Activated T-helper 17 cell treated with anti-CD3 and anti-CD28 coated beads, Interleukin-2, amount 50 U/mL, for 72 hours (primary cell): Measurements from ENCODE around the gene CTU1. TPM values are rescaled to one million over a fixed set of nuclear protein-coding genes. Genes with fewer than 3 reads are reported as not detected.

Source experiments
- ATAC-seq: fragments of 150-1000 bp; cut with Tn5 transposase; replicated peaks from 2 replicates; pipeline ENCODE4 v1.10.0; 2021; ENCODE audit warnings: mild to moderate bottlenecking, moderate library complexity
- H3K27ac Mint-ChIP-seq: one replicate; pipeline ENCODE4 v1.8.0; 2022; ENCODE audit warnings: mixed read lengths
- H3K27me3 Mint-ChIP-seq: one replicate; pipeline ENCODE4 v1.8.0; 2022; ENCODE audit warnings: mixed read lengths
- H3K36me3 Mint-ChIP-seq: one replicate; pipeline ENCODE4 v1.8.0; 2022; ENCODE audit warnings: low read depth, mild to moderate bottlenecking, mixed read lengths
- H3K4me1 Mint-ChIP-seq: one replicate; pipeline ENCODE4 v1.8.0; 2022; ENCODE audit warnings: mixed read lengths
- H3K4me3 Mint-ChIP-seq: one replicate; pipeline ENCODE4 v1.8.0; 2022; ENCODE audit warnings: mild to moderate bottlenecking, mixed read lengths
- H3K9me3 Mint-ChIP-seq: one replicate; pipeline ENCODE4 v1.8.0; 2022; ENCODE audit warnings: mixed read lengths
- total RNA-seq, 2 donors: library from RNA; stranded (reverse); gene quantifications; one replicate each; pipeline ENCODE4 v1.2.3, GENCODE V29; 2022

CTU1 gene
- total RNA-seq, 2 donors from 2014 or later = 7.0 to 9.7 TPM

DNA sequence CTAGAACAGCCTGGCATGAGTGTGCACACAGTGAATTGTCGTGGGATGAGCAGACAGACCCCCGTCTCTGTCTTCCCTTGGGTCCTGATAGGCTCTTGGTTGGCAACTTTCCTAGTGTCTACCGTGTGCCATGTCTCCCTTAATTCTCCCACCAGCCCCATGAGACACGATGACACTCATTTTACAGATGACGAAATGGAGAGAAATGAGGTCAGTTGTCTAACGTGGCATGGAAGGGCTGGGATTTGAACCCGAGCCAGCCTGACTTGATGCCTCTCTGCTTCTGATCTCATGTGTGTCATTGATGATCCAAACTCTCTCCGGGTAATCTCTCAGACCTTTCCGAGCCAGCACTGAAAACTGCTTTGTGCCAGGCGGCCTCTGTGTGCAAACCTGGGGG, 17.1 kb downstream of the CTU1 start:
- Mint-ChIP-seq H3K4me3 (no peak overlapping the region), H3K27me3 (no peaks in the 10 kb centered on the region), H3K27ac (no peak overlapping the region), H3K36me3 (peaks cover 13% of the 10 kb centered on the region), H3K4me1 (peaks cover 10% of the 10 kb centered on the region), H3K9me3 (no peaks in the 10 kb centered on the region)
- no peak for ATAC-seq

DNA sequence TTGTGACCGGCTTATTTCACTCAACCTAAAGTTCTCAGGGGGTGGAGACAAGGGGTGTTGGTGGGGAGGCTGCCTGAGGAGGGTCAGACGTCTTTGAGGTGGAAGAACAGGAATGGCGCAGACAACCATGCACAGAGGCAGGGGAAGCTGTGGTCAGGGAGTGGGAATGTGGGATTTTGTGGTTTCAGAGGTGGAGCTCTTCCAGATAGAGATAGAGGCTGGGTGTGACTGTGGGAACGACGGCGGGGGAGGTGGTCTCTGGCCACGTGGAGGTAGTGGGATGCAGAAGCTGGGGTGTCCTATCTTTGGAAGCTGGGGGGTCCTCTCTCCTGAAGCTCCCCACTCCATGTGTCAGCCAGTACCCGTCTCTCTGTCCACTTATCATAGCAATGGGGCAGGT, 17.7 kb downstream of the CTU1 start:
- Mint-ChIP-seq H3K9me3 (no peaks in the 10 kb centered on the region), H3K27ac (no peak overlapping the region), H3K36me3 (peaks cover 13% of the 10 kb centered on the region), H3K27me3 (no peaks in the 10 kb centered on the region), H3K4me1 (peaks cover 10% of the 10 kb centered on the region), H3K4me3 (no peak overlapping the region)
- ATAC-seq = no peak

DNA sequence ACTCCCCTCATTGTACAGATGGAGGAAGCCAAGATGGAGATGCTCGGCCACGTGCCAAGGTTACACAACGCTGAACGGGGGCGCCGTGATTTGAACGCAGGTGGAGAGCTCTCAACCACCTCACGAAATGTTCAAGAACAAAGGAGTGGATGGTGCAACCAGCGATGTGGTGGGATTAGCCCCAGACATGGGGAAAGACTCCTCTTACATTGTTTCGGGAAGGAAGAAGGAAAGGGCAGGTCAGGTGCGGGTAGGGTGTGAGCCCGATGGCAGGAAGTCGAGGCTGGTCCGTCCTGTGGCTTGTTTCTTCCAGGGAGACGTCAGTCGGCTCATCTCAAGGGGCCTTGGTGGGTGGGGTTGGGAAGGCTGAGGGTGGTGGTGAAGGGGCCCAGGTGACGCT, 18.4 kb downstream of the CTU1 start:
- no peak for ATAC-seq
- H3K4me1 Mint-ChIP-seq = peaks cover 10% of the 10 kb centered on the region
- H3K27me3 Mint-ChIP-seq = no peaks in the 10 kb centered on the region
- no peaks in the 10 kb centered on the region for H3K9me3 Mint-ChIP-seq
- H3K27ac Mint-ChIP-seq = no peak overlapping the region
- H3K36me3 Mint-ChIP-seq = peaks cover 13% of the 10 kb centered on the region
- no peak overlapping the region for H3K4me3 Mint-ChIP-seq

DNA sequence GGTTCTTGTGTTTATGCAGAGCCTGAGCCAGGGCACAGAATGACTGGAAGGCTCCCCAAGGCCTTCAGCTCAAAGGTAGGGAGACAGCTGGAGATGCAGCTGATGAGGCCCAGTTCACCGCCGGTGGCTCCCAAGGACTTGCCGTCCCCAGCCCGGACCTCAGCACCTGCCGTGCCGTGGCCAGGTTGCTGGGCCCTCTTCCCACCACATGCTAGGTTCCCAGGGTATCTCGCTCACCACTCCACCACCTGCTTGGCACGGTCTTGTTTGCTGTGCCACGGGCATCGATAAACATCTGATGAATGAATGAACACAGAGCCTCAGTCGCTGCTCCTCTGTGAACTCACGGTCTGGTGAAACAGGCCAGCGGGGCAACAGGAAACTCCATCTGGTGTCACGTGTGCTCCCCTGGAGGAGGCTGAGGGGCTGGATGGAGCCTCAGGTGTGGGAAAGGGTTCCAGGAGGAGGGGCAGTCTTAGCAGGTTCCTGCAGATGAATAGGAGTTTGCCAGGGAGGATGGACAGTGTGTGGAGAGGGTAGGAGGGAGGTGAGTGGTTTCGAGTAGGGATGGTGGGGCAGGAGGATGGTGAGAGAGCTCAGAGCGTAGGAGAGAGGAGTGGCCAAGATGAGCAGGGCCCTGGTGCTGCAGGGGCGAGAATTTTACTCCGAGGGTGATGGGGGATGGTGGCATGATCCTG, 21.9 kb downstream of the CTU1 start:
- no peak for ATAC-seq
- peaks cover 10% of the 10 kb centered on the region for H3K27me3 Mint-ChIP-seq
- H3K4me1 Mint-ChIP-seq = peaks cover 7% of the 10 kb centered on the region
- no peak overlapping the region for H3K27ac Mint-ChIP-seq
- H3K4me3 Mint-ChIP-seq = no peak overlapping the region
- peaks cover 13% of the 10 kb centered on the region for H3K36me3 Mint-ChIP-seq
- H3K9me3 Mint-ChIP-seq = no peaks in the 10 kb centered on the region

DNA sequence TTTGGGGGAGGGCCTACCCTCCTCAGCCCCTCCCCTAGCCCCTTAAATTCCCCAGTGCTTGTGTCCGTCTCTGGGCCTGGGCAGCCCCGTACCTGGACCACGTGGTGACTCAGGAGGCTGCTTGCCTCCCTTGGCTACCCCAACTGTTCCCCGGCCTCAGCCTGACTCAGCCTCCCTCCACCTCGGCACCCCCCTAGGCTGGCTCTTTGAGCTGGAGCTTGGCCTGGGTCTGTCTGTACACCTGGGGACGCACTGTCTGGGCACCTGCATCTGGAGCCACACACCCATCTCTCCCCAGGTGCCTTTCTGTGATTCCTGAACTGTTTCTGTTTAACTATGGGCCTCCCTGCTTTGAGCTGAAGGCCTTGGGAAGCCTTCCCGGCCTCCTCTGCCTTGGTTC, 23.7 kb downstream of the CTU1 start:
- no peak overlapping the region for H3K4me3 Mint-ChIP-seq
- H3K9me3 Mint-ChIP-seq = no peaks in the 10 kb centered on the region
- peaks cover 7% of the 10 kb centered on the region for H3K4me1 Mint-ChIP-seq
- H3K27ac Mint-ChIP-seq = no peak overlapping the region
- H3K27me3 Mint-ChIP-seq = peaks cover 10% of the 10 kb centered on the region
- H3K36me3 Mint-ChIP-seq = peaks cover 13% of the 10 kb centered on the region
- no peak for ATAC-seq

DNA sequence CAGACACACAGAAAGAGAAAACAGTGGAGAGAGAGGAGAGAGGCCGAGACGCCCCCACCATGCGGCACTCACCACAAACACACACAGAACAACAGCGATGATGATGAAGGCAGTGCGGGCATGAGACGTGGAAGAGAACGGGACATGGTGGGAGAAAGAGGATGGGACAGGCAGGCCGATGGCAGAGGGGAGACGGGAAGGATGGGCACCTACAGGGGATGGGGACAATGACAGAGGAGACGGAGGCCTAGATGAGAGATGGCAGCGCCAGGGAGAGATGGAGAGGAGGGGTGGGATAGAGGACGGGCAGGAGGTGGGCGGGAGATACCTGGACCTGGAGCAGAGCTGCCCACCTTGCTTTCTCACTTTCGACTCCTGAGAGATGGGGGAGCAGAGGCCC, 24.4 kb downstream of the CTU1 start:
- no peak for ATAC-seq
- peak overlapping the region; percentile 41 for H3K27ac Mint-ChIP-seq
- peaks cover 13% of the 10 kb centered on the region for H3K36me3 Mint-ChIP-seq
- no peak overlapping the region for H3K4me3 Mint-ChIP-seq
- peaks cover 7% of the 10 kb centered on the region for H3K4me1 Mint-ChIP-seq
- H3K27me3 Mint-ChIP-seq = peaks cover 10% of the 10 kb centered on the region
- no peaks in the 10 kb centered on the region for H3K9me3 Mint-ChIP-seq

DNA sequence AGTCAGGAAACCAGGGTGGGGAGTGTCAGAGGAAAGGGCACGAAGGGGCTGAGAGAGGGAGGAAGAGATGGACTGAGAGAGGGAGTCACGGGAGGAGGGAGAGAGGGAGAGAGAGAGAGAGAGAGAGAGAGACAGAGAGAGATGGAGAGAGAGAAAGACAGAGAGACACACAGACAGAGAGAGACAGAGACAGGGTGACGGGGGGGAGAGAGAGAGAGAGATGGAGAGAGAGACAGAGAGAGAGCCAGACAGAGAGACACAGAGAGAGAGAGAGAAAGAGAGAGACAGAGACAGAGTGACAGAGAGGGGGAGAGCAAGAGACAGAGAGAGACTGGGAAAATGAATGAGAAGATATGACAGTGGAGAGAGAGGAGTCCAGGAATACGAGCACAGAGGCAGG, 25.0 kb downstream of the CTU1 start:
- Mint-ChIP-seq H3K27me3 (peaks cover 10% of the 10 kb centered on the region), H3K4me1 (peaks cover 7% of the 10 kb centered on the region), H3K4me3 (no peak overlapping the region), H3K36me3 (peaks cover 13% of the 10 kb centered on the region), H3K9me3 (no peaks in the 10 kb centered on the region), H3K27ac (peak overlapping the region; percentile 41)
- no peak for ATAC-seq

DNA sequence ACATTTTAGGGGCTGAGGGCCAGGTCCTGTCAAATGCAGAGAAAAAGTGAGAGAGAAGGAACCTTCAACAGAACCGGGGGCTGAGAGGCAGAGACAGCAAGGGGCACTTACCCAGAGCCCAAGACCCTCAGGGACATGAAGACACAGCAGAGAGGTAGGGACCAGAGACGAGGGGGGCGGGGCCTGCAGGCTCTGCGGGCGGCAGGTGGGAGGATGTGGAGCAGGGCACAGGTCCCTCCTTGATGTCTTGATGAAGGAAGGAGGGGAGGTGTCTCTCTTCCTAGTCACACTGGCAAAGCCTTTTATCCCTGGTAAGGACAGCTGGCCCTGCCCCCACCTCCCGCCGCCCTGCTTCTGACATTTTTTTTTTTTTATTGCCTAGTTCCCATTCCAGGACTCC, 25.6 kb downstream of the CTU1 start, which contains the start of gene KLK14:
TSS of gene KLK14 (minus strand) at position 277 of the 400 bp plus-strand sequence. CDS start at position 4, 273 bp downstream.
- peaks cover 10% of the 10 kb centered on the region for H3K27me3 Mint-ChIP-seq
- no peaks in the 10 kb centered on the region for H3K9me3 Mint-ChIP-seq
- H3K27ac Mint-ChIP-seq = peak within 1 kb of the TSS; percentile 41
- peaks cover 13% of the 10 kb centered on the region for H3K36me3 Mint-ChIP-seq
- H3K4me3 Mint-ChIP-seq = no peak within 1 kb of the TSS
- H3K4me1 Mint-ChIP-seq = peaks cover 7% of the 10 kb centered on the region
- ATAC-seq = no peak

DNA sequence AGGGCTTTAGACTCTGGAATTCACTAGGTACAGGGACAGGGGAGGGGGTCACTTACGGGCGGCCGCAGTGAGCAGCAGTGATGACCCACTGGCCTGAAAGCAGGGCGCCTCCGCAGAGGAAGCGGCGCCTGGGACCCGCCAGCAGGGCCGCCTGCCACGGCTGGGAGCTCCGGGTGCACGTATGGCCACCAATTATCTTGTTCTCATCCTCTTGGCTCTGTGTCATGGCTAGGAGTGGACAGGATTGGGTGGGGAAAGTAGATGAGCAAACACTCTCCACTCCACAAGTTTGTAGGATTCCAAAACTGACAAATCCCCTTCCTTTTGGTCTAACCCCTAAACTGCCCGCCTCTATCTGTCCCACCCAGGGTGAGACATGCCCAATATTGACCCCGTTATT, 26.7 kb downstream of the CTU1 start:
- H3K4me1 Mint-ChIP-seq = peaks cover 7% of the 10 kb centered on the region
- peaks cover 10% of the 10 kb centered on the region for H3K27me3 Mint-ChIP-seq
- no peak overlapping the region for H3K27ac Mint-ChIP-seq
- peaks cover 2% of the 10 kb centered on the region for H3K36me3 Mint-ChIP-seq
- no peak overlapping the region for H3K4me3 Mint-ChIP-seq
- no peak for ATAC-seq
- no peaks in the 10 kb centered on the region for H3K9me3 Mint-ChIP-seq

DNA sequence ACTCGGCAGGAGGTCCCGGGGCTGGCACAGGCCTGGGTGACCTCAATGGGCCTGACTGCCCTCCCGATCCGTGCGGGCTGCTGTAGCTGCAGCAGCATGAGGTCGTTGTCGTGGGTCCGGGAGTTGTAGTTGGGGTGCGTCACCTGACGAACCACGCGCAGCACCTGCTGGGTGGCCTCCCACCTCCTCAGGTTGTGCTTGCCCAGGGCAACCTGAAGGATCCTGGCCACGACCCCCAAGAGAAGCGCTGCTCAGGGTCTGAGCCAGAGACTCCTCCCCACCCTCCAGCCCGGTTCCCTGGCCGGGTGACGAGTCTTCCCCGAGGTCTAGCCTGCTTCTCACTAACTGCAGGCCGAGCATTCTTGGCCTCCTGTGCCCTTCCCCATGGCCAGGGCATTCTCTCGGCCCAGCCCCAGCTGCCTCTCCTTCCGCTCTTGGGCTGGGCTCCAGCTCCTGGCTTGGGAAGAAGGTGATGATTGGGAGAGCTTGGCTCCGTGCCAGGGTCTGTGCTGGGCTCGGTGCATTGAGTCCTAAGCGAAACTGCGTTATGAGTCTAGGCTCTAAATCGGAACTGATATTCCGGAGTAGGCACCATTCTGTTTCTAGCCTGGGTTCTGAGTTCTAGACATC, 28.6 kb downstream of the CTU1 start:
- no peak for ATAC-seq
- no peak overlapping the region for H3K4me3 Mint-ChIP-seq
- H3K27me3 Mint-ChIP-seq = peaks cover 17% of the 10 kb centered on the region
- H3K36me3 Mint-ChIP-seq = no peaks in the 10 kb centered on the region
- H3K9me3 Mint-ChIP-seq = no peaks in the 10 kb centered on the region
- no peak overlapping the region for H3K27ac Mint-ChIP-seq
- peaks cover 7% of the 10 kb centered on the region for H3K4me1 Mint-ChIP-seq

DNA sequence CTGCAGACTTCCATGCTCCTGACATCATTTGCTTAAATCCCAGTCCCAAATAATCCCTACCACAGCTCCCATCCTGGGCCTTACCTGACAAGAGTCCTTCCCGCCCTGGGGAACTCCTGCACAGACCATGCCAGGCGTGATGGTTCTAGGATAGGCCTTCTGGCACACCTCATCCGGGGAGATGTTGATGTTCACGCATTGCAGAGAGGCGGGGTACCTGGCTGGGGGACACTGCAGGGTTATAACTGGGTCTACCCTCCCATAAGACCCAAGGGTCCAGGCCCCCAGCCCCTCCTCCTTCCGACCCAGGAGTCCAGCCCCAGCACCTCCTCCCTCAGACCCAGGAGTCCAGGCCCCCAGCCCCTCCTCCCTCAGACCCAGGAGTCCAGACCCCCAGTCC, 29.5 kb downstream of the CTU1 start:
- H3K36me3 Mint-ChIP-seq = no peaks in the 10 kb centered on the region

DNA sequence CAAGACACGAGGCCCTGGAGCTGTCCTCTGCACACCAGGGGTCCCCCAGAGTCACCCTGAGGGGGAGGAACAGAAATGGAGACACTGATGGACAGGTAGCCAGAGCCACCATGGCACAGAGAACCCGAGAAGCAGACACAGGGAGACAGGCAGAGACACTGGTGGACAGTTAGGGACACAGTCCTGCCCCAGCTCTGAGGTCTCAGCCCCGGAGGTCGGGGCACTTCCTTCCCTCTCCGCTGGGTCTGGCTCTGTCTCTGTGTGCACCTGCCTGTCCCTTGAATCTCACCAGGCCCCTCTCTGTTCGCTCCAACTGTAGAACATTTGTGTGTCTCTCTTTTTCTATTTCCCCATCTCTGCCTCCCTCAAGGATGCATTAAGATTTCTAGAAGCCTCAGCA, 30.1 kb downstream of the CTU1 start:
- Mint-ChIP-seq H3K27ac (no peak overlapping the region), H3K4me3 (no peak overlapping the region), H3K4me1 (peaks cover 1% of the 10 kb centered on the region), H3K27me3 (peaks cover 14% of the 10 kb centered on the region), H3K9me3 (peaks cover 3% of the 10 kb centered on the region), H3K36me3 (no peaks in the 10 kb centered on the region)
- no peak for ATAC-seq

More for the DNA sequence above, 29.5 kb downstream of the CTU1 start:
- no peak overlapping the region for H3K4me3 Mint-ChIP-seq
- peaks cover 20% of the 10 kb centered on the region for H3K27me3 Mint-ChIP-seq
- H3K27ac Mint-ChIP-seq = no peak overlapping the region
- H3K4me1 Mint-ChIP-seq = peaks cover 7% of the 10 kb centered on the region
- peaks cover 3% of the 10 kb centered on the region for H3K9me3 Mint-ChIP-seq
- no peak for ATAC-seq

DNA sequence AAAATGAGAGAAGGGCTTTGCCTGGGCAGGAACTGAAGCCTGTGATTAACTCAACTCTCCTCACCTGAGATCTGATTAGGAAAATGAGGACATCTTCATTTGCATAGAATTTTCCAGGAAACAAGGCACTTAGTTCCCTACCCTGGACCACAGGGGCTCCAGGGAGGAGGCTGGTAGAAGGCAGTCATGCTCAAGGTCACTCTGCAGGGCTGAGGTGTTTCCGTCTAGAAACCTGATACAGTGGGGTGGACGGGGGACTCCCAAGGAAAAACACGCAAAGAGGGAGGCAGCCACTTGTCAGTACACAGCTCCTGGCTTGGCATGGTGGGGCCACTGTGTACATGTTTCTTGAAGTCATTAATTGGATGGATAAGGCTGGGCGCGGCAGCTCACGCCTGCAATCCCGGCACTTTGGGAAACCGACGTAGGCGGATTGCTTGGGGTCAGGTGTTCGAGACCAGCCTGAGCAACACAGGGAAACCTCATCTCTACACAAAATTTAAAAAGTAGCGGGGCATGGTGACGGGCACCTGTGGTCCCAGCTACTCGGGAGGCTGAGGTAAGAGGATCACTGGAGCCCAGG, 31.5 kb downstream of the CTU1 start:
- H3K4me1 Mint-ChIP-seq = no peaks in the 10 kb centered on the region
- peaks cover 13% of the 10 kb centered on the region for H3K27me3 Mint-ChIP-seq
- ATAC-seq = no peak
- H3K27ac Mint-ChIP-seq = no peak overlapping the region
- H3K36me3 Mint-ChIP-seq = no peaks in the 10 kb centered on the region
- H3K4me3 Mint-ChIP-seq = no peak overlapping the region
- peaks cover 3% of the 10 kb centered on the region for H3K9me3 Mint-ChIP-seq

DNA sequence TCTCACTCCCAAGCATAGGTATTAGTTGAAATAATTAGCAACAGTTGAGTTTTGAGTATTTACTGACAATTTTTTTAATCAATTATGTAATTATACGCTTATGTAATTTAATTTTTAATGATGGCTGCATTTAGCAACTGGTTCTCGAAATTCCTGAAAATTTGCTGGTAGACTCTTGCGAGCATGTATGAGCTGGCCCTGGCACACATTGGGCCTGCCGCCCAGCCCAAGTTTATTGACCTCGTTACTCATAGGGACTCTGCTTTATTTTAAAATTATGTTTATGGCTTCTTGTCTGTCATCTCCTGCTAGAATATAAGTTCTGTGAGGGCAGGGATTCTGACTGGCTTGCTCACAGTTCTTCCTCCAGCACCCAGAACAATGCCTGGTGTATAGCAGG, 32.2 kb downstream of the CTU1 start:
- Mint-ChIP-seq H3K36me3 (no peaks in the 10 kb centered on the region), H3K4me3 (no peak overlapping the region), H3K27ac (no peak overlapping the region), H3K9me3 (peaks cover 3% of the 10 kb centered on the region), H3K27me3 (peaks cover 13% of the 10 kb centered on the region), H3K4me1 (no peaks in the 10 kb centered on the region)
- ATAC-seq = no peak

DNA sequence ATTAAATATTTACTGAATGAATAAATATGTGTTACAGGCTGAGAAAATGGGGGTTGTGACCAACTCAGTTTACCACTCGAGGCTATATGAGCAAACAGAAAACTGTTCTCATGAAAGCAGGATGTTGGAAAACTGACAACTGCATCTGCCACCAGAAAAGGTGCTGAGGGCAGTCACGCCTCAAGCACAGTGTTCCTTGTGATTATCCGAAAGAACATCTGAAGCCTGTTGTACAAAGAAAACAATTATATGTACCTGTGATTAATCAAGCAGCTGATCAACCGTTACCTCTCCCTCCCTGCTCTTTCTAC, 37.2 kb downstream of the CTU1 start:
- H3K9me3 Mint-ChIP-seq = peaks cover 3% of the 10 kb centered on the region
- peaks cover 23% of the 10 kb centered on the region for H3K27me3 Mint-ChIP-seq
- ATAC-seq = no peak
- no peak overlapping the region for H3K27ac Mint-ChIP-seq
- no peaks in the 10 kb centered on the region for H3K36me3 Mint-ChIP-seq
- H3K4me1 Mint-ChIP-seq = no peaks in the 10 kb centered on the region
- no peak overlapping the region for H3K4me3 Mint-ChIP-seq
